Left colon (tissue), 2 donors: Measurements from ENCODE around the gene KLF16. TPM values are rescaled to one million over a fixed set of nuclear protein-coding genes. Genes with fewer than 3 reads are reported as not detected.

Experiments
- ATAC-seq: fragments of 200-7000 bp; cut with Tn5 transposase; one replicate; pipeline ENCODE4 v1.9.1; 2020; ENCODE audit warnings: mild to moderate bottlenecking, moderate library complexity
- DNase-seq, 2 donors: peaks; one replicate each; pipeline ENCODE4 v3.0.0-alpha.2; 2020
- intact Hi-C, 2 donors: fragments of 100-400 bp; cut with DNase I in 1 of 2; cut with micrococcal nuclease in 1 of 2; formaldehyde crosslinking; loops; one replicate each; pipeline versions ENCODE4 v1.11.2 to v1.14.0; 2022; cut with DNase I, micrococcal nuclease
- total RNA-seq, 2 donors: library from RNA; stranded (reverse); fragmentation: NEBNext Ultra II Directional; extraction: Animal tissue kit (Norgen Biotek cat#: 25700); gene quantifications; one replicate each; pipeline ENCODE4 v1.2.1, GENCODE V29; 2021
- donor health status: DM: no; HTN: no; CAD: no.
- donor health status: DM: yes; HTN: yes; CAD: no.

The KLF16 gene
- total RNA-seq, 2 donors from 2014 or later: 30.6 to 35.9 TPM

GRCh38 chr19:1859331-1859781 is 4.0 kb downstream of the KLF16 start:
- intact Hi-C loops: no loop called here
- DNase-seq: peak in 1 of 2 donors; percentile 56

GRCh38 chr19:1858412-1859081 is 4.8 kb downstream of the KLF16 start:
- DNase-seq (no peak), ATAC-seq (no peak)
- intact Hi-C loops: no loop called here

More at GRCh38 chr19:1859331-1859781, 4.0 kb downstream of the KLF16 start:
- ATAC-seq: no peak

GRCh38 chr19:1857648-1858326 is 5.6 kb downstream of the KLF16 start:
- intact Hi-C loops: no loop called here
- ATAC-seq (peak; percentile 41), DNase-seq (peak; percentile 88 to 92)

DNA sequence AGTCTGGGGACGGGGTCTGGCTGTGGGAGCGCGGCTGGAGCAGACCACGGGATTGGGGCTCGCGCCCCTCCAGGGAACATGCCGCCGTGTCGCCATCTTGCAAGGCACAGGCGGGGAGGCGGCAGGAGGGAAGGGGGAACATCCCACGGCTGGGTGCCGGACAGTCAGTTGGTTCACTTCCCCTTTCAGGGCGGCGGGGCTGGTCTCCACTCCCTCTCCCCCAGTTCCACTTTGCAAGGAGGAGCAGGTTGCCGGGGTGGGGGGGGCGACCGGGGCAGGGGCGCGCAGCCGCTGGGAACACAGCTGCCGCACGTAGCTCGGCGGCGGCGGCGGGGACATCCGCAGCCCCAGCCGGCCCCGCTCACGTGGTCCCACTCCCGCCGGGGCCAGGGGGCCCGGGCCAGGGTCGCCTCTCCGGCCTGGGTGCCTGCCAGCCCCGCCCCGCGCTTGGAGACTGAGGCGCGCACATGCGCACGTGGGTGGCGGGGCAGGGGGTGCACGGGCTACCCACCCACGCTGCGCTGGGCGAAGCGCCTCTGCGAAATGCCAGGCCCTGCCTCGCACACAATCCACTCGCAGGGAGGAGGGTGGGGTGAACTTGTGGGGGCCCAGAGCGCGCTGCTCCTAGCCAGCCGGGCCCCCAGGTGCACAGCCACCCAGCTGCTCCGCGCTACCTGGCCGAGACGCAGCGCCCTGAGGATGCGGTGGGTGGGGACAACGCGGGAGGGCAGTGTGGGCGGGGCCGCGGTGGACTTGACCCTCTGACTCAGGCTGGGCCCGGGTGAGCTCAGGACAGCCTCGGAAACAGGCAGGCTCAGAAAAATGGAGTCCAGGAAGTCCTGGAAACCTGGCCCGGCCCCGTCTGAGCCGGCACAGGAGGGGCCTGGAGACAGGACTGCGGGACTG is 6.4 kb downstream of the KLF16 start:
- ATAC-seq (peak; percentile 66), DNase-seq (peak; percentile 95)
- intact Hi-C loops: no loop called here

- ATAC-seq (no peak), DNase-seq (no peak)
- intact Hi-C loops: no loop called here
These were observed 7.1 kb downstream of the KLF16 start for GRCh38 chr19:1856345-1856697.

- intact Hi-C loops: no loop called here
- peak; percentile 1 for ATAC-seq
- no peak for DNase-seq
These were observed 7.5 kb downstream of the KLF16 start for GRCh38 chr19:1855828-1856255.

- DNase-seq: peak; percentile 94 to 95
- peak; percentile 65 for ATAC-seq
- intact Hi-C loops: no loop called here
These were observed 8.1 kb downstream of the KLF16 start for GRCh38 chr19:1855040-1855827.

DNA sequence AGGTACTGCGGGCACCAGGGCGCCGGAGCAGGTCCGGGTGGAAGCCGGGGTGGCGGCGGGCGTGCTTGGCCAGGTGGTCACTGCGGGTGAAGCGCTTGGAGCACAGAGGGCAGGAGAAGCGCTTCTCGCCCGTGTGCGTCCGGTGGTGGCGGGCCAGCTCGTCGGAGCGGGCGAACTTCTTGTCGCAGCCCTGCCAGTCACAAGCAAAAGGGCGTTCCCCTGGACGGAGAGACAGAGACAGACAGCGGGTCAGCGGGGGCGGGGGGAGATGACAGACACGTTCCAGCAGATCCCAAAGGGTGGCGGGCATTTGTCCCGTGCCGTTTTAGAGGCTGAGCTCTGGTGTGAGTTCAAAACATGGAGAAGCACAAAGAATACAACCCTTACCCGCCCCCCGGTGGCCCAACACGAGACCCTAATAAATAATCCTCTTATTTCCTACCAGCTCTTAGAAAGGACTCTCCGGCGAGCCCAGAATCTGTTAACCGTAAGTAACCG is 8.8 kb downstream of the KLF16 start:
- intact Hi-C loops: no loop called here
- DNase-seq (peak; percentile 59 to 65), ATAC-seq (no peak)

- intact Hi-C loops: no loop called here
- ATAC-seq (no peak), DNase-seq (peak in 1 of 2 donors; percentile 52)
These were observed 9.3 kb downstream of the KLF16 start for GRCh38 chr19:1854039-1854541.

DNA sequence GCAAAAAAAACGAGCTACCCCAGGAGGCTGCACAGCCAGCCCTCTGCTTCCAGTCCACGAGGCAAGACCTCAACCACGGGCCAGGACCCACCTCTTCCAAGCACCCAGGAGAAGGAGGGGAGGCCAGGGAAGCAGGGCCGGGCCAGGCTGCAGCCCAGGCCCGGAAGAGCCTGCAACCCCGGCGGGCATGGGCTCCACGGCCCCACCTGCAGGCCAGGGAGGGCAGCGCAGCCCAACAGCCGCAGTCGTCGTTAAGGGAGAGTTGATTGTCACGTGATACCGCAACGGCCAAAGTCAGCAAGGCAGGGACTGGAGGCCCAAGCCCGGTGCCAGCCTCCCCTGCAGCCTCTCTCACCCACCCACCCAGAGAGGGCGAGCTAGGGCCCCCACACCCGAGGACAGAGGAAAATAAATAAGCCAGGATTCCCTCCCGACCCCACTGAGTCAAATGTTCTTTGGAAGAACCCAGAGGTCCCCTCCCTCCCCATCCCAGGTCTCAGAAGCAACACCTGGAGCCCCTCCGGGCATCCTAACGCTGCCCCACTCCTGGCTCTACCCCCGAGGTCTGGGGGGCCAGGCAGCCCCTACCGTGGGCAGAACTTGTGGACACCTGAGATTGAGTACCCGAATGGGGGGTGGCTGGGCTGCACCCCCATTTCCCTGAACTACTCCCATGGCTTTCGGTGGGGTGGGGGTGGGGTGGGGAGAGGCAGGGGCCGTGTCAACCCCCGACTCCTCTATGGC is 9.9 kb downstream of the KLF16 start:
- intact Hi-C loops: no loop called here
- ATAC-seq: peak; percentile 30
- DNase-seq: peak; percentile 85 to 90

DNA sequence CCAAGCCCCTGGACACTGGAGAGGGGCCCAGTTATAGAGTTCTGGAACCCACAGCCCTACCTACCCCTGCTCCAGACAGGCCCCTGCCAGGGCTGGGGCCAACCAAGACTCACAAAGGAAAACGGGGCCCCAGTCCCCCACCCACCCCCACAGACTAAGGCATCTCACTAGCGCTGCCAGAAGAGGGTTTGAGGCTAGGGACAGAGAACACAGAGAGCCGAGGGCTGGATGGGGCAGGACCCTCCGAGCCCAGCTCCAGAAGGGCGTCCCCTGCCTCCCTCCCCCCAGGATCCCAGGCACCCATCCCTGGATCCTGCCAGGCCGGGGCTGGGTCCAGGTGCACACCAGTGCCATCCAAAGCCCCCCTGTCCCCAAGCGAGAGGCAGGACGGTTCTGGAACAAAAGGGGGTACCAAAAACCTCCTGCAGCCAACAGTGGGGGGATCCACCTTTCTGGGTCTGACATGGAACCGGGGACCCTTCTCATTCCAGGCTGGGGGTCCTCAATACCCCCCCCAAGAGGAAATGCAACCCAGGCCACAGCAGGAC is 10.7 kb downstream of the KLF16 start:
- intact Hi-C loops: no loop called here
- DNase-seq (peak in 1 of 2 donors; percentile 48), ATAC-seq (no peak)

DNA sequence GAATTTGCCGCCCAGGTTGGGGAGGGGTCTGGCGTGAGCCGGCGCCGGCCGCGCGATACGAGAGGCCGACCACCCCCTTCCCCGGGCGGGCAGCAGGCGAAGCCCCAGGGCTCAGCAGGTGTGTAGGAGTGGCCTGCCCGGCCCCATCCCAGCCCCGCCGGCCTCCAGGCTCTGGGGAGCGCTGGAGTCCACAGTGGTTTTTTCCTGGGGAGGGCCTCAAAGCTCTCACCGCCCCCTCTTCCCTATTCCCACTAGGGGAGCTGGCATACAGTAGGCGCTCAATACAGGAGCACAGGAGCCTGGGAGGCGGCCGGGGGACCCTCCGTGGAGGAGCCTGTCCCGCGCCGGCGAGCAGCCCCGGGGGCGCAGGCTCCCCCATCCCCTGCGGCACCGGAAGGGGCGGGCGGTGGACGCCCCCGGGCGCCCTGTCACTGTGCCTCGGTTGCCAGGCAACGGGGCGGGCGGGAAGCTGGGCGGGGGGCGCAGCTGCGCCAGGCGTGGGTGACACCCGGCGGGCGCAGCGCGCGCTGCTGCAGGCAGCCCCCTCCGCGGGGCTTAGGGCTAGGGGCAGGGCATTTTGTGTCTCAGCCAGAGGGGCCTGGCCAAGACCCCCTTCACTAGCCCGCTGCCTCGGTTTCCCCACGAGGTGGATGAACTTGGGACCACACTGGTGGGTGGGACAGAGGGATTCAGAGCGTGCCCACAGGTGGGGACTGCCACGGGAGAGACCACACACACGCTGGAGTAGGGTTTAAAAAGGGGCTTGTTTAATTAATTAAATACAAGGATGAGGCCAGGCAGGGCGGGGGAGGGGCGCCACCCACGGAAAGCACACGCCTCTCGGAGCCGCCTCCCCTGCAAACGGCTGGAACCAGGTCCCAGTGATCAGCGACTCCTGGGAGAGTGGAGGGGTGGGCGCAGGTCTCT is 11.5 kb downstream of the KLF16 start:
- intact Hi-C loops: no loop called here
- ATAC-seq (no peak), DNase-seq (no peak)

DNA sequence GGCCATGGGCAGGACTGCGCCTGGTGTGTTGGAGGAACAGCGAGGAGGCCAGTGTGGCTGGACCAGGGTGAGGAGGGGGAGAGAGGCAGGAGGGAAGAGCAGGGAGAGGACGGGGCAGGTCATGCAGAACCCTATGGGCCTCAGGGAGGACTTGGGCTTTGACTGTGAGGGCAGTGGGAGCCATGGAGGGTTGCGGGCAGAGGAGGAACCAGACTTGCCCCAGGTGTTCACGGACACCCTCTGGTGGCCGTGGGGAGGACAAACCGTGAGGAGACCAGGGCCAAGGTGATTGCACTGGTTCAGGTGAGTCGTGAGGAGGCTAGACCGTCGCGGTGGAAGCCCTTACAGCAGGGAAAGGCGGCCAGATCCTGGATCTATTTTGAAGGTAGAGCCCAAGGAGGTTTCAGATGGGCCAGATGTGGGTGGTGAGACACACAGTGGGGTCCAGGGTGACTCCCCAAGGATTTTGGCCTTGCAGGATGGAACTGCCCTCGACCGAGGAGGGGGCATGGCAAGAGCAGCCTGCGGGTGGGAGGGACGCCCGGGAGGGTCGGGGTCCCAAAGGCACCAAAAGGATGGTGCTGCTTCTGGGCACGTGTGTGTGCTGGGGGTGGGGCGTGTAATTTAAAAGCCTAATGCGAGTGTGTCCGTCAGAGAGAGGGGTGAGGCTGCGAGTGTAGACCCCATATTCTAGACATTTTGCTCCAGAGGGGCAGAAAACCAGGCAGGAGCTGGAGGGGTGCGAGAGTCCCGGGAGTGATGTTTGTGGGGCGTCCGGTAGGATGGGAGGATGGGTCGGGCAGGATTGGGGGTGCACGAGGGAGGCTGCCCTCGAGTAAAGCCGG is 12.3 kb downstream of the KLF16 start:
- ATAC-seq (no peak), DNase-seq (no peak)
- intact Hi-C loops: no loop called here

GRCh38 chr19:1849886-1850398 is 13.4 kb downstream of the KLF16 start:
- no peak for ATAC-seq
- intact Hi-C loops: no loop called here
- no peak for DNase-seq

- no peak for DNase-seq
- ATAC-seq: no peak
- intact Hi-C loops: no loop called here
These were observed 14.3 kb downstream of the KLF16 start for GRCh38 chr19:1849132-1849474.
